HG03442 (cell line): ENCODE data around the gene SLC22A23.

ENCODE experiments used
- ATAC-seq: cut with Tn5 transposase; IDR thresholded peaks from one replicate; pipeline ENCODE4 v1.9.1; 2021; ENCODE audit warnings: mild to moderate bottlenecking, moderate library complexity; ENCODE audit not compliant: unreplicated experiment

SLC22A23 gene

GRCh38 chr6:3406891-3407809, 49.7 kb downstream of the SLC22A23 start:
- ATAC-seq: no peak

- ATAC-seq: no peak
These were observed 50.5 kb downstream of the SLC22A23 start for GRCh38 chr6:3406362-3406821.

- no peak for ATAC-seq
These were observed 51.2 kb downstream of the SLC22A23 start for GRCh38 chr6:3405679-3406078.

- ATAC-seq: no peak
These were observed 51.7 kb downstream of the SLC22A23 start for GRCh38 chr6:3405182-3405518.

GRCh38 chr6:3403238-3404173, 53.3 kb downstream of the SLC22A23 start:
- no peak for ATAC-seq

GRCh38 chr6:3402310-3403237, 54.3 kb downstream of the SLC22A23 start:
- no peak for ATAC-seq

GRCh38 chr6:3400162-3400561, 56.7 kb downstream of the SLC22A23 start:
- ATAC-seq: no peak

- ATAC-seq: no peak
These were observed 57.8 kb downstream of the SLC22A23 start for GRCh38 chr6:3398755-3399696.

- no peak for ATAC-seq
These were observed 58.7 kb downstream of the SLC22A23 start for GRCh38 chr6:3398165-3398562.

- no peak for ATAC-seq
These were observed 59.4 kb downstream of the SLC22A23 start for GRCh38 chr6:3397229-3398164.

- ATAC-seq: no peak
These were observed 60.2 kb downstream of the SLC22A23 start for GRCh38 chr6:3396503-3397180.

GRCh38 chr6:3394671-3395070, 62.2 kb downstream of the SLC22A23 start:
- ATAC-seq: no peak

GRCh38 chr6:3393836-3394202, 63.0 kb downstream of the SLC22A23 start:
- ATAC-seq: no peak

GRCh38 chr6:3392930-3393835, 63.7 kb downstream of the SLC22A23 start:
- ATAC-seq: no peak

GRCh38 chr6:3391902-3392458, 64.9 kb downstream of the SLC22A23 start:
- no peak for ATAC-seq

- no peak for ATAC-seq
These were observed 66.2 kb downstream of the SLC22A23 start for GRCh38 chr6:3390698-3391097.
